Colonic mucosa (tissue), 4 donors: ENCODE data around the gene NRP2. TPM values are rescaled to one million over a fixed set of nuclear protein-coding genes. Genes with fewer than 3 reads are reported as not detected.

Experiments used
- DNase-seq: peaks from one replicate; pipeline ENCODE4 v3.0.0-alpha.2; 2020
- H3K27ac ChIP-seq: fragments of 200-600 bp; one replicate; pipeline ENCODE4 v1.8.0; 2021
- H3K27me3 ChIP-seq: fragments of 200-600 bp; one replicate; pipeline ENCODE4 v1.8.0; 2021
- H3K36me3 ChIP-seq: fragments of 200-600 bp; one replicate; pipeline ENCODE4 v1.8.0; 2021
- H3K4me1 ChIP-seq: fragments of 200-600 bp; one replicate; pipeline ENCODE4 v1.8.0; 2021; ENCODE audit warnings: mild to moderate bottlenecking
- H3K4me3 ChIP-seq: fragments of 200-600 bp; one replicate; pipeline ENCODE4 v1.8.0; 2021
- H3K9ac ChIP-seq, 2 donors: one replicate each; pipeline ENCODE4 v1.7.0; 2013; ENCODE audit warnings: control low read depth in 2 of 2, low read depth in 2 of 2, low read length in 2 of 2
- H3K9me3 ChIP-seq: fragments of 200-600 bp; one replicate; pipeline ENCODE4 v1.8.0; 2021
- intact Hi-C: fragments of 100-400 bp; cut with DNase I; formaldehyde crosslinking; loops from one replicate; pipeline ENCODE4 v1.14.1; 2022
- total RNA-seq, 2 donors: library from RNA; stranded (reverse); fragmentation: NEBNext Ultra II Directional in 1 of 2; extraction: Animal tissue kit (Norgen Biotek cat#: 25700) in 1 of 2; gene quantifications; one replicate each; pipeline ENCODE4 v1.2.1, GENCODE V29; 2021
- TF ChIP-seq, protein P1 (sequence below): fragments of 200-600 bp; IDR thresholded peaks from one replicate; pipeline ENCODE4 v1.8.0; 2022; ENCODE audit warnings: antibody characterized with exemption, mild to moderate bottlenecking
- donor health status: healthy.
- donor health status: DM: no; HTN: no; CAD: no.
- donor health status: DM: no; HTN: no; CAD: no.

Gene NRP2
- total RNA-seq, 2 donors from 2014 or later: 5.4 to 25.2 TPM

DNA sequence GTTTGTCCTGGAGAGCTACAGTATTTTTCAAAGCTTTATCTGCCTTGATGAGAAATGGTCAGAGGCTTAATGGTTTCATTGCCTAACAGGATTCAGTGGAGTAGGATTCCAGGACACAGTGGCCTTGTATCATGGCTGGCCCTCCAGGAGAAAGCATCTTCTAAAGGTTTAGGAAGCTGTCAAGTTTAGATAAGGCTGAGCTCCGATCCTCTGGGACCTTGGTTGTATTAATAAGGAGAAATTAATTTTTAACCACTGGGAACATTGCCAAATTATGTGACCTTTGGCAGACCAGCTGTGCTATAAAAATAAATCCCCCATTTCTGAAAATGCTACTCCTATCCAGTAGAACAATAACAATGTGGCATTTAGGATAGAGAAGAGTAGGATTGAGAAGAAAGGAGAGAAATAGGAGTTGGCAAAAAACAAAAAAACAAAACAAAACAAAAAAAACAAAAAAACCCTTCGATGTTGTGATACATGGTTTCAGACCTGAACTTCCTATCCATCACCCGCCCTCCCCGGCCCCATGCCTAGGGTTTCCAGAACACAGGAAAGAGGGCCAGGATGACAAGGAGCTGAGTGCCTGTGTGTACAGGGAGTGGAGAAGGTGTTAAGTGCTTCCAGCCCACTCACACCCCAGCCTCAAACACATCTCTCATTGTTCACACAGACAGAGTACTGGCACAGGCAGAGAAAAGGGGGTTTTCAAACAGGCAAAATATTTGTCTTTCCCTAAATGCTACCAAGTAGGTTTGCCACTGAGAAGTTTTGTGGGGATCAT, 6.3 kb downstream of the NRP2 start:
- Histone ChIP-seq H3K4me3 (no peak overlapping the region), H3K36me3 (no peaks in the 10 kb centered on the region), H3K27me3 (peaks cover 19% of the 10 kb centered on the region), H3K9me3 (no peaks in the 10 kb centered on the region), H3K9ac (no peak overlapping the region), H3K4me1 (no peaks in the 10 kb centered on the region), H3K27ac (peak overlapping the region; percentile 11)
- intact Hi-C loops: no loop called here
- no peak for DNase-seq
- TF ChIP-seq, protein P1, sequence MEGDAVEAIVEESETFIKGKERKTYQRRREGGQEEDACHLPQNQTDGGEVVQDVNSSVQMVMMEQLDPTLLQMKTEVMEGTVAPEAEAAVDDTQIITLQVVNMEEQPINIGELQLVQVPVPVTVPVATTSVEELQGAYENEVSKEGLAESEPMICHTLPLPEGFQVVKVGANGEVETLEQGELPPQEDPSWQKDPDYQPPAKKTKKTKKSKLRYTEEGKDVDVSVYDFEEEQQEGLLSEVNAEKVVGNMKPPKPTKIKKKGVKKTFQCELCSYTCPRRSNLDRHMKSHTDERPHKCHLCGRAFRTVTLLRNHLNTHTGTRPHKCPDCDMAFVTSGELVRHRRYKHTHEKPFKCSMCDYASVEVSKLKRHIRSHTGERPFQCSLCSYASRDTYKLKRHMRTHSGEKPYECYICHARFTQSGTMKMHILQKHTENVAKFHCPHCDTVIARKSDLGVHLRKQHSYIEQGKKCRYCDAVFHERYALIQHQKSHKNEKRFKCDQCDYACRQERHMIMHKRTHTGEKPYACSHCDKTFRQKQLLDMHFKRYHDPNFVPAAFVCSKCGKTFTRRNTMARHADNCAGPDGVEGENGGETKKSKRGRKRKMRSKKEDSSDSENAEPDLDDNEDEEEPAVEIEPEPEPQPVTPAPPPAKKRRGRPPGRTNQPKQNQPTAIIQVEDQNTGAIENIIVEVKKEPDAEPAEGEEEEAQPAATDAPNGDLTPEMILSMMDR: no peak

DNA sequence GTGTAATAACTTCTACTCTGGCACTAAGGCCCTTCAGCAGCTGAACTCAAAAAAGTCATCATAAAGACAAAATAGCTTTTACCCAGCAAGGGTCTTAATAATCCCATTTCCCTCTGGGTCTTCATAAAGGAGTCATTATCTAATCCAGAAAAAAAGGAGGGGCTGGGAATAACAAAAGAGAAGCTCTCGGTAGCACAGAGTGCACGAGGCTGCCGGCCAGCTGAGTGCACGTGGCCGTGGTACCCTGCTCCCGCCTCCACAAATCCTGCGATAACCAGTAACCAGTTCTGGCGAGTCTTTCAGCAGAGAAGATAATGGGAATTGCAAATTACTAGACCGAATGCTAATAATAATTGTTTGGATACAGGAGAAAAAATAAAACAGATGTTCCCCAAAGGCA, 7.5 kb downstream of the NRP2 start:
- TF ChIP-seq, protein P1: no peak
- Histone ChIP-seq H3K36me3 (no peaks in the 10 kb centered on the region), H3K4me1 (no peaks in the 10 kb centered on the region), H3K4me3 (no peak overlapping the region), H3K27me3 (peaks cover 10% of the 10 kb centered on the region), H3K9me3 (no peaks in the 10 kb centered on the region), H3K9ac (no peak overlapping the region), H3K27ac (no peak overlapping the region)
- no peak for DNase-seq
- intact Hi-C loops: no loop called here

DNA sequence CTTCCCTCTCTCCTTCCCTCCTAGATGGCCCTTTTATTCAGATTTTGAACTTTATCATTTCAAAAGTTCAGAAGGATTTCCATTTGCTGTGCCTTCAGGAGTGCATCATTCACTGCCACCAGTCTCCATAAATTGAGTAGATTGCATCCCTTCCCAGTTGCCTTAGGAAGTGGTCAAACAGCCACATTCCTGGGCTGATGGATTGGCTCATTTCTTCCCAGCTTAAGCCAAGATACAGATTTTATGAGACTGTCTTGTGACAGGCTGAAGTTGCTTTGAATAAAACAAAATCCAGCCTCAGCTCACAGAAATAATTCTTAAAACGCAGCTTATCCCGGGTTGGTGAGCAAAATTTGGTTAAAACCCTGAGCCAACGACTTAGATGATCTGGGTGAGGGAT, 9.8 kb downstream of the NRP2 start:
- H3K36me3 ChIP-seq: no peaks in the 10 kb centered on the region
- peak overlapping the region; percentile 51 for H3K27ac ChIP-seq
- no peak for DNase-seq
- H3K4me3 ChIP-seq: no peak overlapping the region
- intact Hi-C loops: no loop called here
- no peak overlapping the region for H3K9ac ChIP-seq
- H3K4me1 ChIP-seq: no peaks in the 10 kb centered on the region
- H3K27me3 ChIP-seq: no peaks in the 10 kb centered on the region
- no peaks in the 10 kb centered on the region for H3K9me3 ChIP-seq
- TF ChIP-seq, protein P1: no peak

DNA sequence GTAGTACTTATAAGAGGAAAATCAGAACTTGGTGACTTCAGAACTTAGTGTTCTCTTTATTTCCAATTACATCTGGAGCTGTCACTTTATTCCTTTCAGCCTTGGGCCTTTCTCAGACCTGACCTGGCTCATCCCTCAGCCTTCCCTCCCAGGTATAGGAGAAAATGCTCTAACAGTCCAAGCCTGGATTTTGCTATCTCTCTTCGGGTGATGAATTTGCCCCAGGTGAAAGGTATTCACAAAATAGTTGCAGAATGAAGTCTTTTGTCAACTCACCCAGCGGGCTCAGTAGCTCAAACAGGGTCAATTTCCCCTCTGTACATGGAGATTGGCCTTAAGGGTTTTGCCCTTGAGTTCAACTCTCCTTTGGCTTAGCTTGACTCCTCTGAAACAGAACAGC, 12.0 kb downstream of the NRP2 start:
- intact Hi-C loops: no loop called here
- H3K9ac ChIP-seq: no peak overlapping the region

DNA sequence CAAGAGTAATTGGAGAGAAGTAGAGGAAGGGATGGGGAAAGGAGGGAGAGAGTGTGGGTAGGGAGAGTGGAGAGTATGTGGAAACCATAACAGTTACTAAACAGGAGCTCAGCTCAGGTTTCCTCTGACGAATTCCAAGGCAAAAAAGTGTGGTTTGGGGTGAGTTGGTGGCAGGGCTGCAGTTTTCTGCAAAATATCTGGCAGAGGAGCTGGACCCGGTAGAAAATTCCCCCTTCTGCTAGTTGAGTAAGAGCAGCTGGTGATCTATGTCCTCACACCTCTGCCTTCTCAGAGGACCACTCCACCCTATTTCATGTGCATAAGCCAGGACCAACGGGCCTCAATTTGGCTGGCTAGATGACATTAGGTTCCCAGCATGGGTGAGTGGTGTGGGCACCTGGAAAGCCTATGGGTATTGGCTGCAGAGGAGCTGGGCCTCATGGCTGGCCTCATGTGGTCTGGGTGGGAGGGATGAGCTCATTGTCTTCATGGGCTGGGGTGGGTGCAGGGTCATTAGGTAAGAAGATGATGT, 13.2 kb downstream of the NRP2 start:
- no peak overlapping the region for H3K27ac ChIP-seq

More for the DNA sequence above, 12.0 kb downstream of the NRP2 start:
- Histone ChIP-seq H3K27ac (no peak overlapping the region), H3K27me3 (no peaks in the 10 kb centered on the region), H3K9me3 (no peaks in the 10 kb centered on the region), H3K36me3 (no peaks in the 10 kb centered on the region), H3K4me3 (no peak overlapping the region), H3K4me1 (no peaks in the 10 kb centered on the region)
- TF ChIP-seq, protein P1: no peak
- DNase-seq: no peak

More for the DNA sequence above, 13.2 kb downstream of the NRP2 start:
- Histone ChIP-seq H3K4me3 (no peak overlapping the region), H3K4me1 (no peaks in the 10 kb centered on the region), H3K9ac (no peak overlapping the region), H3K36me3 (no peaks in the 10 kb centered on the region), H3K27me3 (no peaks in the 10 kb centered on the region), H3K9me3 (no peaks in the 10 kb centered on the region)
- DNase-seq: no peak
- intact Hi-C loops: no loop called here
- TF ChIP-seq, protein P1: no peak
